HG03196 (cell line): Measurements from ENCODE around the gene LUZP1.
A peak's percentile ranks its signal among the peaks of the same experiment; 100 is the strongest.
"Not testable (repeated sequence)": the region's sequence is repeated elsewhere in the genome, so short reads cannot be mapped to it uniquely, and the experiment has no call there.

Experiments used
- ATAC-seq: cut with Tn5 transposase; IDR thresholded peaks from one replicate; pipeline ENCODE4 v1.9.1; 2021; ENCODE audit not compliant: unreplicated experiment

Gene LUZP1

DNA sequence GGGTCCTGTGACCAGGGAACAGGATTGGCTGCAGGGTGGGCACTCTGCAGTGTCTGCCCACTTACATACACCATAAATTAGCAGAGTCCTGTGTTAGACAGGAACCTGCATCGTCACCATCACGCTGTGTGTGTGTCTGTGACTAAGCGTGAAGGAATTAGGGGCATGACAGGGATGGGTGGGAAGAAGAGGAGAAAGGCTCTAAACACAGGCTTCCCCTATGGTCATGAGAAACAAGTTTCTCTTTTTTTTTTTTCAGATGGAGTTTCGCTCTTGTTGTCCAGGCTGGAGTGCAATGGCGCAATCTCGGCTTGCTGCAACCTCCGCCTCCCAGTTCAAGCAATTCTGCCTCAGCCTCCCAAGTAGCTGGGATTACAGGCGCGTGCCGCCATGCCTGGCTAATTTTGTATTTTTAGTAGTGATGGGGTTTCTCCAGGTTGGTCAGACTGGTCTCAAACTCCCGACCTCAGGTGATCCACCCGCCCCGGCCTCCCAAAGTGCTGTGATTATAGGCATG is 20.3 kb upstream of the LUZP1 start:
- ATAC-seq = not testable (repeated sequence)

DNA sequence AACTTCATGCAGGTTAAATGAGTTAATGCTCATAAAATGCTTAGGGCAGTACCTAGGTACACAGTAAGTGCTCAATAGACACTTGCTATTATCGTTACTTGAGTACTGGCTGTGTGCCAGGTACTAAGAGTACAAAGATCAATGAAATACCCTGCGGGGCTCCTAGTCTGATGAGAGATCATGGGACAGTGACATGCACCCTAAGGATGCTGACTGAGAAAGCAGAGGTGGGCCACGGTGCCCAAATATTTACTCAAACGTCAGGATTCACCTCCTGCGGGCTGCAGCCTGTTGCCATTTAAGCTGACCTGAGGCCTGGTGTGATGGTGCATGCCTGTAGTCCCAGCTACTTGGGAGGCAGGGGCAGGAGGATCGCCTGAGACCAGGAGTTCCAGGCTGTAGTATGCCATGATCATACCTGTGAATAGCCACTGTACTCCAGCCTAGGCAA is 19.8 kb upstream of the LUZP1 start:
- ATAC-seq = no peak

DNA sequence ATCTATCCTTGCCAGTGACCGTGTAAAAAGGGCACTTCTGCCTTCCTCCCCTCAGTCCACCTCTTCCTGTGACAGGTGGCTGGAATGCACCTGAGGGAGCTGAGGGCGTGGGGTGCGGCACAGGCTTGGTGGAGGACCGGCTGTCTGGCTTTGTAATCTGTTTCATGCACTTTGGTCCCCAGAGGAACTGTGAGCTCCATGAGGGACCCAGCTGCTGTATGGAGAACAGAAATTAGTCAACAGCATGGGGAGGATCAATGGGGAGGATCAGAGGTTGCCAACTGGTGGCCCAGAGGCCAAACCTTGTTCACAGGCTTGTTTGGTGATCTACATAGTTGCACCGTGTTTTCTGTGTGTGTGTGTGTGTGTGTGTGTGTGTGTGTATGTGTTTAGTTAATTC is 19.0 kb upstream of the LUZP1 start:
- ATAC-seq = no peak

DNA sequence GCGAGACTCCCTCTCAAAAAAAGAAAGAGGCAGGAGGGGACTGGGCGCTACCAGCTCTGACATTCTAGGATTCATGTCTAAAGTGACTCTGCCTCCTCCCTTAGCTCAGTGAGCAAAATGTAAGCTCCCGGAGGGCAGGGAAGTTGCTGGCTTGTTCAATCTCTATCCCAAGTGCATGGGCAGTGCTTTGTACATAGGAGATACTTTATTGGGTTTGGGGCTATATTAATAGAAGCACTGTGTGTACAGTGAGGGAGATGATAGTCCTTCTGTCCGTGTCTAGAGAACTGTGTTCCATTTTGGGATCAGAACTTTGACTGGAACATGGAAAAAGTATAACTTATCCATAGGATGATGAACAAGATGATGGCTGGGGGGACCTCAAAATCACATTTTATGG is 16.7 kb upstream of the LUZP1 start:
- ATAC-seq = no peak

DNA sequence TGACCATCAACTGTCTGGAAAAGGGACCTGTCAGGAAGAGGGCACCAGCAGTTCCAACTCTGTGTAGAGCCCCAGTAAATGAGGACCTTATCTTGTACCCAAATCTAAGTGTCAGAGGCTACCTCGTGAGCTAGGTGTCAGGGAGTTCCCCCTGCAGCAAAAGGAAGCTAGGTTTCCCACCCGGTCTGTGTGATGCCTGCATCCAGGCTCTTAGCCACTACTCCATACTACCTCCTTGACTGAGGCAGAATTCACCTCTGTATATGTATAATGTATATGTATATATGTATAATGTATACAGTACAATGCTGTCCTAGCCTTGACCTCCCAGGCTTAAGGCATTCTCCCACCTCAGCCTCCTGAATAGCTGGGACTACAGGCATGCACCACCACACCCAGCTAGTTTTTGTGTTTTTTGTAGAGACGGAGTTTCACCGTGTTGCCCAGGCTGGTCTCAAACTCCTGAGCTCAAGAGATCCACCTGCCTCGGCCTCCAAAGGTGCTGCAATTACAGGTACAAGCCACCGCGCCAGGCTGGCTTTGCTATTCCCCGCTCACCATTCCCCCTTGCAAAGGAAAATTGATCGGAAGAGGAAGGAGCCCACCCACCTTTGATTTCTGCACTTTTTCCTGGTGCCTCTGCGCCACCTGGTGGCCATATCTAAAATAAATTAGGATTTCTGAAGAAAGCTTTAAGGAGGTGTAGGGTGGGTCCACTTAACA is 15.7 kb upstream of the LUZP1 start:
- no peak for ATAC-seq

DNA sequence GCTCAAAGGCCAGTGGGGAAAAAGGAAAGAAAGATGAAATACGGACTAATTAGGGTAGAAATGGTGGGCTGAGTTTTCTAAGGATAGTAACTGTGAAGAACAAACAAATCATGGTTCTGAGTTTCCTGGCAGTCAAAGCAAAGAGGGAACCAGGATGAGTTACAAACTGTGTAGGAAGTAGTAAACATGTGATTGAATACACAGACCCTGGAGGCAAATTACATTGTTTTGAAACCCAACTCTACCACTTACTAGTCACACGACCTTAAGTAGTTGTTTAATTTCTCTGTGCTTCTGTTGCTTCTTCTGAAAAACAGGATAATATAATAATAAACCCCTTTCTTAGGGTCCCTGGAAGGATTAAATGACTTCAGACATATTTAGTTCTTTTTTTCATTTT is 11.2 kb upstream of the LUZP1 start:
- ATAC-seq = no peak

DNA sequence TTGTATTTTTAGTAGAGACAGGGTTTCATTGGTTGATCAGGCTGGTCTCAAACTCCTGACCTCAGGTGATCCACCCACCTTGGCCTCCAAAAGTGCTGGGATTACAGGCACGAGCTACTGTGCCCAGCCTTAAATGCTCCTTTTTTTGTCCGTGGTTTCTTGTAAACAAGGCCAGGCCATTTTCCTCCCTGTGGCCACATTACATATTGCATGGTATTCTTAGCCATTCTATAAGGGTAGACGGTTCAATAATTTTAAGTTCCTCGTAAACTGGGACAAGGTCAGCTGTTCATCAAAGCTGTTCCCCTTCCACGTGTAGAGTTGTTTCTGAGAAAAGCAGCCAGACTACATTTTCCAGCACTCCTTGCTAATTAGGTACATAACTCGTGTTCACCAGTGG is 10.3 kb upstream of the LUZP1 start:
- no peak for ATAC-seq

GRCh38 chr1:23178414-23178813 is 9.8 kb upstream of the LUZP1 start:
- no peak for ATAC-seq

DNA sequence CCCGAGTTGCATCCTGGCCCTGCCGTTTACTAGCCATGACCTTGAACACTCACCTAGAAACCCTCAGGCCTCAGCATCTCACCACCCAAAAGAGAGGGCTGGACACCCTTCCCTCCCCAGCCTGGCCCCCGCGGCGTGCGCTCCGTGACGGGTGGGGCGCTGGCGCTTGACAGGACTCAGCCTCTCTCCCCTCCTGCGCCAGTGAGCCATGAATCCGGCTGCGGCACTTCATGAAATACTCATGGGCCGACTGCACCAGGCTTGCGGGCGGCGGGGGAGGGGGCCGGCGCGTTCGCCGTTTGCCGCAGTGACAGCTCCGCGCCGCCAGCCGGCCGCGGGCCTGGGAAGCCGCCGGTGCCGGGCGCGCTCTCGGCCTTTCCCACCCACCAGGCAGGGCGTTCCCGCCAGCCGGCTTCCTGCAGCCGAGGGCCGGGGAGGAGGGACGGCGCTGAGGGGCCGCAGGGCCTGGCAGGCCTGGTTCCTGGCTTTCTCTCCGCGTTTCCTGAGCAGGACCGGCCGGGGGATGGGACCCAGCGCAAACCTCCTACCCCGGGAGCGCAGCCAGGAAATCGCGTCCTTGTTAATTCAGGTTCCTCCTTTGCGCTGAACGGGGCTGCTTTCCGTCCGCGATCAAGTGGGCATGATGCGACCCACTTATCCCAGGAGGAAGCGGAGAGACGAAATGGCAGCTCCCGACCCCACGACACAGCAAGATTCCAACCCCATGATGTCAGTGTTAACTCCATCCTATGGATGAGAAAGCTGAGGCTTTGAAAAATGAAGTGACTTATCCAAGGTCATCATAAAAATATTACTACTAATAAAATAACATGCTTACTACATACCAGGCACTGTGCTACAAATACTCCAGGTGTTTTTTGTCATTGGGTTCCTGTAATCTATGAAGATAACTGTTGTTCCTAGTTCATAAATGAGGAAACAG is 9.1 kb upstream of the LUZP1 start:
- ATAC-seq = peak; percentile 78

DNA sequence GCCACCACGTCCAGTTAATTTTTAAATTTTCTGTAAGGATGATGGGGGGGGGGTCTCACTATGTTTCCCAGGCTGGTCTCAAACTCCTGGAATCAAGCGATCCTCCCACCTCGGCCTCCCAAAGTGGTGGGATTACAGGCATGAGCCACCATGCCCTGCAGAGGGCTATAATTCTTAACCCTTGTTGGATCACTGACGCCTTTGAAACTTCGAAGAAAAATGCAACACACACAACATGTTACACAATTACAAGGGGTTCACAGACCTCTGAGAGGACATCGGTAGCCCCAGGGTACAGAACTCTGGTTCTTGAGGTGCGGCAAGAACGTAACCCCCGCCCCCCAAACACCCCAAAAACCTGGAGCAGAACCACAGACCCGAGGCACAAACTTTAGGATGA is 8.4 kb upstream of the LUZP1 start:
- no peak for ATAC-seq

DNA sequence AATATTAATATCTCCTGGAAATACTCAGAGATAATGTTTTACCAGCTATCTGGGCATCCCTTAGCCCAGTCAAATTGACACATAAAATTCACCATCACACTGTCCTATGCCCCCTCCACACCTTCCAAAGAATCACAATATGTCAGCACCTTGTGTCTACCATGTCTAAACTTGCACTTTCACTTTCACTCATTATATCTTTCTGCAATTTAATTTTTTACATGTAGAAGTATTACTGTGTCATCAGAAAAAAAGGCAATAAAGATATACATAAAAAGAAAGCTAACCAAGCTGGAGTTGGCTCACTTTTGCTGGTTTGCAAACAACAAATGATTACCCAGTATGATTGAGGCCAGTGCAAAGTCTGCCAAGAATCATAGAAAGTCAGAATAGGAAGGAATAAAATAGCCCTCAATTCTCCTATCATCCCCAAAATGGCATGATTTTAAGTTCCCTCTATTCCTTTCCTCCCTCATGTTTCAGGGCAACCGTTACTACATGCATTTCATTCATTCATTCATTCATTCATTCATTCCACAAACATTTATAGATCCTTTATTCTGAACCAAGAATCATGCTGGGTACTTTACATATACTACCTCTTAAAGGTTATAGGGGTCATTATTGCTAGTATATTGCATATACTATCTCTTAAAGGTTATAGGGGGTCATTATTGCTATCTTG is 5.9 kb upstream of the LUZP1 start:
- ATAC-seq = no peak

DNA sequence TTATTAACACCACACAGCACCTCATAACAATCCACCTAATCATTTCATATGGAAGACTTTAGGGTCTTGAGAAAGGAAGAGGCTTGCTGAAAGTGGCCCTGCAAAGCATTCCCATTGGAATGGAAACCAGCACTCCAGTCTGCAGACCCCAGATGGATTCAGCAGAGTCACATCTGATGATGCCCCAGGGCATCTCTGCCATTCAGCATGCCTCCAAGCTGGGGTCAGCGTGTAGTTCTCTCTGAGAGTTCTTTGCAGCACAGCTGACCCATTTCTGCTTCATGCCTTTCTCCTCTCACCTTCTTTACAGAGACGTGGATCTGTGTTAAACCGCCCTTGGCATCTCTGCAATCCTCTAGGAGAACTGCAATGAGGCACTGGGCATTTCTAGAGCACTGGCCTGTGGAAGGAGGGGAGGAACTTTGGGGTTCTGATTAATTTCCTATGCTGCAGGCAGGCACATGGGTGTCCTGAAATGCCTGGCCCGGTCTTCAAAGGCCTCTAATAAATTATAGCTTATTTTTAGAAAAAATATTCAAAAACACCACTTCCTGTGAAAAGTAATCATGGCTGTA is 2.6 kb upstream of the LUZP1 start:
- no peak for ATAC-seq

DNA sequence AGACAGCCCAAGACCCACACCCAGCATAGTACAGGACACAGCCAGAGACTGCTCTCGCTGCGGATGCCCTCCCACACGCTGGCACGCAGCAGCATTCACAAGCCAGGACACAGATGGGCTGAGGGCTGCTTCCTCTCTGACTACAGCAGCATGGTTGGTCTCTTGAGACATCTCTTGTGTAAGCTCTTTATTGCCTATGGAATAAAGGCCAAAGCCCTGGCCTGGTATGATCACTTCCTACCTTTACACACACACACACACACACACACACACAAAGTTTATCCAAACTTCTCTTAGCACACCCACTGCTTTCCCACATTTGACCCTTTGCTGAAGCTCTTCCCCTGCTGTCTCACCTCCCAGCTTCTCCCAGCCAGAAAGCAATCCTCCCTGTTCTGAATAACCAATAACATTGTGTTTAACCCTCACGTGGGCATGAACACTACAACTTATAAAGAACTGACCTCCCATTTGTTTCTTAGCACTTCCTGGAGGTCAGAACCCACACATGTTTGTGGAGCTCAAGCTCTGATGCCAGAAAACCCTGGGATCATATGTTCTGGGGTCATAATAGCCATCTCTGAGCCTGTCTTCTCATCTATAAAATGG is 1.2 kb upstream of the LUZP1 start:
- no peak for ATAC-seq

GRCh38 chr1:23169195-23169575 is 529 bp upstream of the LUZP1 start:
- no peak for ATAC-seq

- ATAC-seq = no peak
Observed at GRCh38 chr1:23168079-23168444, 594 bp downstream of the LUZP1 start.

GRCh38 chr1:23167353-23168078 is 1.1 kb downstream of the LUZP1 start:
- no peak for ATAC-seq

DNA sequence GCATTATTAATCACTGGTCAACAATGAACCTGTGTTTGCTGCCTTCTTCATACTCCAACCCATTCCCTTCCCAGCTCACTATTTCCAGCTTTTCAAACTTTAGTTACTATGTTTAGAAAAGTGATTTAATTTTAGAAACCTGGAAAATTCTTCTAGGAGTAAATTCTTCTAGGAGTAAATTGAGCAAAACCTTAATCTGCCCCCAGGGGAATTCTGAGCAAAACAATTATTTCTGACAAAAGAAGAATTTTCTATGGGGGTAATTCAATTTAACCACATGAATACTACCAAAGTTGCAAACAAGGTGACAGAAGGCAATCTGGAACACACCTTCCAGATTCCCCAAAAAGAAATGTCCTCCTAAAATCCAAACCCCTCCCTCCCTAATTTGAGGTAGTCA is 1.8 kb downstream of the LUZP1 start:
- no peak for ATAC-seq

DNA sequence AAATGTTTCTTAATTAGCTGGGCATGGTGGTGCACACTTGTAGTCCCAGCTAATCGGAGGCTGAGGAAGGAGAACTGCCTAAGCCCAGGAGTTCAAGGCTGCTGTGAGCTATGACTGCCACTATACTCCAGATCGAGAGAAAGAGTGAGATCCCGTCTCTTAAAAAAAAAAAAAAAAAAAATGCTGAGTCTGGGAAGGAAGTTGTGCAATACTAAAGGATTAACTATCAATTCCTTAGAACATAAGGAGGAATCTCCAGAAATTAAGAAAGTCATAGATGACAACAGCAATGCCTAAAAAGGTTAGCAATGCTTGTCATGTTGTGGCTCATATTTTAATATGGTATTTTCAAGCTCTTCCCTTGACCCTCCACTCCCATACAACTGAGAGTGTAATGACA is 5.3 kb downstream of the LUZP1 start:
- no peak for ATAC-seq

DNA sequence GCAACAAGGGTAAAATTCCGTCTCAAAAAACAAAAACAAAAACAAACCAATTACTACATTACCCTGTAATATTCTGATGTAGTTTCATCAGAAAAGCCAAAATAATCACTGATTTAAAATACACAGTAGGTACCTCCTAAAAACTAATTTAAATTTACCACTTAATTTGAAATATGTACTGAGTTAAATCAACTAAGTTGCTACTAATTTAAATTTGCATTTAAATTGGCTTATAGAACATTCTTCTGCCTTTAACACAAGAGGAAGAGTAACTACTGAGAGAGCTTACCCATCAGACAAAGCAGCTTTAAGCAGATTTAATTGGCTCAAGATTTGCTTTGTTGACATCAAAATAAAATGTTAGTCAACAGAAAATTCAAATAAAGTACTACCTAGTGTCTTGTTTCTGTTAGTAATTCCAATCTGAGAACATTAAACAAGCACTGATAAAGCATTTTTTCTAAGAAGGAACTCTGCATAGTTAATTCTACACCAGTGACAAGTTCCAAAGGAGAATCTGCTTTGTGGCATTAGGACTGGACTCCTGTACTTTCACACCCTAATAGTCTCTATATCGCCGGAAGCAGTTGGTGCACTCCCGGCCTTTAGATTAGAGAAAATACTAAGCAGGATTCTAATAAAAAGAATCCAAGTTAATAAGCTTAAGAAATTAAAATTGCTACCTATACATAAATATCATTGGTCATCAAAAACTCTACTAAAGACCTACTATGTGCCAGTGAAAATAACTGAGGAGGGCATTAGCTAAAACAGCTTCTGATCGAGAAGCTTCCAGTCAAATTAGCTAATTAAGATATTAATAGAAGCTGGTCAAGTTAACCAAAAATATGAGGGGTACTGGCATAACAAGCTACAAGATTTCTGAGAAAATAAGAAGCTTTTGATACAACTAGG is 8.4 kb downstream of the LUZP1 start:
- no peak for ATAC-seq
